Kidney (tissue), 14 donors: ENCODE measurements around the gene KCNG2. TPM values are rescaled to one million over a fixed set of nuclear protein-coding genes. Genes with fewer than 3 reads are reported as not detected.

Experiments
- DNase-seq, 5 donors: peaks; one replicate each; pipeline ENCODE4 v3.0.0-alpha.2; 2013 to 2020
- FAIRE-seq: peaks from 2 replicates; lab custom pipeline; 2012; peaks lifted over from hg19 to GRCh38; lab: Jason Lieb, UNC
- H3K27ac ChIP-seq, 2 donors: one replicate each; pipeline ENCODE4 v1.7.0; 2013; ENCODE audit warnings: low read depth in 2 of 2, low read length in 2 of 2, inconsistent platforms in 1 of 2
- H3K27me3 ChIP-seq: one replicate; pipeline ENCODE4 v1.7.1; 2013; ENCODE audit warnings: low read length, inconsistent platforms; ENCODE audit not compliant: control insufficient read depth, insufficient read depth
- H3K36me3 ChIP-seq, 3 donors: one replicate each; pipeline versions ENCODE4 v1.7.0 to v1.7.1; 2013; ENCODE audit warnings: low read length in 3 of 3, control low read depth in 1 of 3, inconsistent platforms in 1 of 3; ENCODE audit not compliant: insufficient read depth in 3 of 3, control insufficient read depth in 2 of 3
- H3K4me1 ChIP-seq, 3 donors: one replicate each; pipeline versions ENCODE4 v1.7.0 to v1.7.1; 2013; ENCODE audit warnings: low read length in 3 of 3, inconsistent platforms in 1 of 3, low read depth in 1 of 3; ENCODE audit not compliant: control insufficient read depth in 2 of 3, insufficient read depth in 2 of 3
- H3K4me3 ChIP-seq, 3 donors: one replicate each; pipeline versions ENCODE4 v1.7.0 to v1.8.1; 2013; ENCODE audit warnings: low read length in 3 of 3, control low read depth in 1 of 3, inconsistent platforms in 1 of 3
- H3K9ac ChIP-seq, 3 donors: one replicate each; pipeline versions ENCODE4 v1.7.0 to v1.7.1; 2013; ENCODE audit warnings: low read length in 3 of 3, control low read depth in 1 of 3, inconsistent platforms in 1 of 3
- H3K9me3 ChIP-seq, 3 donors: one replicate each; pipeline versions ENCODE4 v1.7.0 to v1.7.1; 2013; ENCODE audit warnings: low read length in 3 of 3, control low read depth in 1 of 3, inconsistent platforms in 1 of 3; ENCODE audit not compliant: control insufficient read depth in 2 of 3, insufficient read depth in 1 of 3
- CTCF ChIP-seq: IDR thresholded peaks from 3 replicates; pipeline ENCODE4 v1.5.1; 2012; ENCODE audit warnings: mild to moderate bottlenecking, moderate library complexity, borderline replicate concordance; ENCODE audit not compliant: insufficient read depth; ENCODE audit errors: extremely low read depth
- intact Hi-C: fragments of 100-400 bp; cut with DNase I; formaldehyde crosslinking; loops from one replicate; pipeline ENCODE4 v1.11.1; 2022
- polyA plus RNA-seq: library from polyadenylated mRNA; stranded (reverse); fragments of 350-450 nt; fragmentation: Illumina TruSeq; extraction: RNeasy Lipid Tissue Mini Kit (QIAGEN cat#74804); gene quantifications from one replicate; pipeline ENCODE4 v1.2.3, GENCODE V29; 2014; ENCODE audit warnings: low read depth, low replicate concordance; ENCODE audit not compliant: insufficient read depth
- total RNA-seq: library from RNA; stranded (reverse); fragmentation: NEBNext Ultra II Directional; extraction: Animal tissue kit (Norgen Biotek cat#: 25700); gene quantifications from one replicate; pipeline ENCODE4 v1.2.1, GENCODE V29; 2021
- donor health status: control.
- donor health status: control.
- donor health status: control.
- donor health status: control.
- donor health status: control.
- donor health status: DM: yes; HTN: yes; CAD: no.
- donor health status: Normal renal cell carcinoma (clear cell type).

Gene KCNG2
- total and polyA plus RNA-seq, 2 donors from 2014 or later = 0.76 TPM; not detected in 1

- Histone ChIP-seq H3K4me3 (no peak overlapping the region), H3K27me3 (peaks cover 13% of the 10 kb centered on the region), H3K4me1 (peaks cover 0 to 2% (median 0%) of the 10 kb centered on the region in 3 donors), H3K9me3 (peaks cover 0 to 1% (median 0%) of the 10 kb centered on the region in 3 donors), H3K36me3 (no peaks in the 10 kb centered on the region), H3K9ac (no peak overlapping the region), H3K27ac (no peak overlapping the region)
- no peak for TF ChIP-seq CTCF
- peak in 2 of 5 donors; percentile 23 to 60 for DNase-seq
- no peak for FAIRE-seq
- intact Hi-C loops = no loop called here
Observed at GRCh38 chr18:79789901-79790890, 7.5 kb upstream of the KCNG2 start.

GRCh38 chr18:79790996-79791972 is 6.5 kb upstream of the KCNG2 start:
- Histone ChIP-seq H3K36me3 (no peaks in the 10 kb centered on the region), H3K27ac (no peak overlapping the region), H3K27me3 (peaks cover 15% of the 10 kb centered on the region), H3K9ac (no peak overlapping the region), H3K9me3 (peaks cover 0 to 1% (median 0%) of the 10 kb centered on the region in 3 donors), H3K4me3 (no peak overlapping the region), H3K4me1 (peaks cover 0 to 2% (median 0%) of the 10 kb centered on the region in 3 donors)
- DNase-seq (peak in 1 of 5 donors; percentile 41), FAIRE-seq (no peak)
- intact Hi-C loops = no loop called here
- no peak for TF ChIP-seq CTCF

- H3K9me3 ChIP-seq = peaks cover 0 to 1% (median 0%) of the 10 kb centered on the region in 3 donors
- H3K9ac ChIP-seq = no peak overlapping the region
- H3K36me3 ChIP-seq = no peaks in the 10 kb centered on the region
- intact Hi-C loops = no loop called here
- no peak for TF ChIP-seq CTCF
- FAIRE-seq = no peak
- H3K27ac ChIP-seq = no peak overlapping the region
- H3K4me1 ChIP-seq = peaks cover 0 to 2% (median 0%) of the 10 kb centered on the region in 3 donors
- DNase-seq = peak in 1 of 5 donors; percentile 63
- peaks cover 11% of the 10 kb centered on the region for H3K27me3 ChIP-seq
- H3K4me3 ChIP-seq = no peak overlapping the region
Observed at GRCh38 chr18:79792096-79792987, 5.4 kb upstream of the KCNG2 start.
